GM06990 (cell line): ENCODE results near the gene ATOX1.

Source experiments
- DNase-seq: peaks from one replicate; pipeline ENCODE4 v3.0.0-alpha.2; 2011; ENCODE audit not compliant: insufficient read length; ENCODE audit errors: extremely low read depth
- H3K27me3 ChIP-seq: replicated peaks from 2 replicates; pipeline ENCODE4 v1.6.0; 2011; ENCODE audit warnings: low read length; ENCODE audit not compliant: control insufficient read depth, insufficient read depth
- H3K36me3 ChIP-seq: 2 replicates; pipeline ENCODE4 v1.5.1; 2011; ENCODE audit warnings: low read length; ENCODE audit not compliant: control insufficient read depth, insufficient read depth
- H3K4me3 ChIP-seq: replicated peaks from 2 replicates; pipeline ENCODE4 v1.5.1; 2011; ENCODE audit warnings: low read depth, mild to moderate bottlenecking, control low read depth, low read length
- TF ChIP-seq, protein P1 (sequence below): IDR thresholded peaks from 2 replicates; pipeline ENCODE4 v1.5.1; 2011; ENCODE audit warnings: low read length, control low read depth, mild to moderate bottlenecking, inconsistent platforms; ENCODE audit not compliant: insufficient read depth, poor library complexity, severe bottlenecking

The ATOX1 gene

DNA sequence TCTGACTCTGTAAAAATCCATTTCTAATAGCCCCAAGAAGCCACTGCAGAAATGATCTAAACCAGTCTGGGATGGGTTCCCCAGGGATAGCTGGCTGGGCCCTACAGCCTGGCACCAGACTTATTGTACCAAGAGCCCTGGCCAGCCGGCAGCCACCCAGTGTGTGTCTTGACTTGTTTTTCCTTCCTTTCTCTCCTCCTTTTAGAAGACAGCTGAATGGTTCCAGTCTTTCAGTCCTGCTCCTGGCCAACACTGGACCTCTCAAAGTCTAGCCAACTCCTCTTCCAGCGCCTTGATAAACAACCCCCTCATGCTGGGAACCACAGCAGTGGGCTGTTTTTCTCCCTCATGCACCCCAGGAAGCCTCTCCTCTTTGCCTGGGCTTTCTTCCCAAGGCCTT, 34.1 kb downstream of the ATOX1 start:
- TF ChIP-seq, protein P1, sequence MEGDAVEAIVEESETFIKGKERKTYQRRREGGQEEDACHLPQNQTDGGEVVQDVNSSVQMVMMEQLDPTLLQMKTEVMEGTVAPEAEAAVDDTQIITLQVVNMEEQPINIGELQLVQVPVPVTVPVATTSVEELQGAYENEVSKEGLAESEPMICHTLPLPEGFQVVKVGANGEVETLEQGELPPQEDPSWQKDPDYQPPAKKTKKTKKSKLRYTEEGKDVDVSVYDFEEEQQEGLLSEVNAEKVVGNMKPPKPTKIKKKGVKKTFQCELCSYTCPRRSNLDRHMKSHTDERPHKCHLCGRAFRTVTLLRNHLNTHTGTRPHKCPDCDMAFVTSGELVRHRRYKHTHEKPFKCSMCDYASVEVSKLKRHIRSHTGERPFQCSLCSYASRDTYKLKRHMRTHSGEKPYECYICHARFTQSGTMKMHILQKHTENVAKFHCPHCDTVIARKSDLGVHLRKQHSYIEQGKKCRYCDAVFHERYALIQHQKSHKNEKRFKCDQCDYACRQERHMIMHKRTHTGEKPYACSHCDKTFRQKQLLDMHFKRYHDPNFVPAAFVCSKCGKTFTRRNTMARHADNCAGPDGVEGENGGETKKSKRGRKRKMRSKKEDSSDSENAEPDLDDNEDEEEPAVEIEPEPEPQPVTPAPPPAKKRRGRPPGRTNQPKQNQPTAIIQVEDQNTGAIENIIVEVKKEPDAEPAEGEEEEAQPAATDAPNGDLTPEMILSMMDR = no peak
- DNase-seq = no peak
- no peaks in the 10 kb centered on the region for H3K27me3 ChIP-seq

DNA sequence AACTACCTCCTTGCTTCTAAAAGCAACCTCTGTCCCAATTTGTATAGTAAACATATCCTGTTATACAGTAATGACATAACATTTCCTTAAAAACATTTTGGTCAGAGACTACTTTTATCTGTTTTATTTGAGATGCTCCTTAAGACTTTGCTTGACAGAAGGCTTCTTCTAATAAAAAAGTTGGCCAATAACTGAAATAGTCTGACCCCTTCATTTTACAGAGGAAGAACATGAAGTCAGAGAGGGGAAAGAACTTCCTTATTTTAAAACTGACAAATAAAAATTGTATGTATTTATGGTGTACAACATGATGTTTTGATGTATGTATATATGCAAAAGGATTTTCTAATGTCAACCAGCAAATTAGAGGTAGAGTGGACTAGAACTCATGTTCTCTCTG, 35.9 kb downstream of the ATOX1 start:
- no peaks in the 10 kb centered on the region for H3K27me3 ChIP-seq
- H3K4me3 ChIP-seq = no peak overlapping the region
- TF ChIP-seq, protein P1 = no peak
- no peak for DNase-seq
- H3K36me3 ChIP-seq = no peaks in the 10 kb centered on the region

More for the DNA sequence above, 34.1 kb downstream of the ATOX1 start:
- H3K36me3 ChIP-seq = no peaks in the 10 kb centered on the region
- no peak overlapping the region for H3K4me3 ChIP-seq

DNA sequence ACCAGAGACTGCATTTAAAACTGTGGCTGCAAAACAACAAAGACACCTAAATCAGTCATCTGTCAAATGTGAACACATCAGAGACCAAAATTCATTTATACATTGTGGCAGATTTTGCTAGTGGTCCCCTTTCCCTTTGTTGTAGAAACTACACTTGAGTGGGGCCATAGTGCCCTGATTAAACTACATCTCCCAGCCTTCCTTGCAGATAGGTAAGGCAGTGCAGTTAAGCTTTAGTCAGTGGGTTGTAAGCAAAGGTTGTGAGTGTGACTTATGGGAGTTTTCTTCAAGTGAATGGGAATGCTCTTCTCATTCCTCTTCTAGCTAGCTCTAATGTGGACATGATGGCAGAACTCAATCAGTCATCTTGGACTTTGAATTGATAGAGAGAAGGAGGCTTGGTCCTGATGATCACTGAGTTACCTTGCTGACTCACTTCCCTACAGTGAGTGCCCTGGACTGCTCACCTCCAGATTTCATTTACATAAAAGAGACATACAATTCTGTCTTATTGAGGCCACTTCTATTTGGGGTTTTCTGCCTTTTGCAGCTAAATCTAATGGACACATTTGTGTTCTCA, 36.5 kb downstream of the ATOX1 start:
- H3K27me3 ChIP-seq = no peaks in the 10 kb centered on the region
- TF ChIP-seq, protein P1 = no peak
- H3K36me3 ChIP-seq = no peaks in the 10 kb centered on the region
- DNase-seq = no peak
- no peak overlapping the region for H3K4me3 ChIP-seq

DNA sequence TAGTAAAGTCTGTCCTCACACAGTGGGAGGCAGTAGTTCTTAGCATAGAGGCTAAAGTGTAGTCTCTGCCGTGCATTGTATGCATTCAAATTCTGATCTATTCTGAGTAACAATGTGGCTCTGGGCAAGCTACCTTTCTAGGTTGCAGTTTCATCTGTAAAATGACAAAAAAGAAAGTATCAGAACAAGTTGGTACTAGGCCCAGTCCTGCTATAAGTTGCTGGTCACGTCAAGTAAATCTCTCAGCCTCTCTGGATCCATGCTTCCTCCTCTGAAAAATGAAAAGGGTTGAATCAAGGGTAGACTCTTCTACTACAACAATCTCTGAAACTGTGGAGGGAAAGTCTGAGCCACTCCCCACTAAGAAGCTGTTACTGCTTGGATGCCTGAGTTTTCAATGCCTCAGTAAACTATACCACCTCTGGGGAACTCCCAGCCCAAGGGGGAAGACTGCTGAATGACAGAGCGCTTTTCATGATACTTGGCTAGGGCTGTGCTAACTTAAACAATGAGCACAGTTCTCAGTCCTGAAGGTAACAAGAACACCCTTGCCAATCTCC, 37.3 kb downstream of the ATOX1 start:
- no peaks in the 10 kb centered on the region for H3K27me3 ChIP-seq
- no peaks in the 10 kb centered on the region for H3K36me3 ChIP-seq
- TF ChIP-seq, protein P1 = peak; percentile 39
- H3K4me3 ChIP-seq = no peak overlapping the region
- DNase-seq = peak; percentile 77

DNA sequence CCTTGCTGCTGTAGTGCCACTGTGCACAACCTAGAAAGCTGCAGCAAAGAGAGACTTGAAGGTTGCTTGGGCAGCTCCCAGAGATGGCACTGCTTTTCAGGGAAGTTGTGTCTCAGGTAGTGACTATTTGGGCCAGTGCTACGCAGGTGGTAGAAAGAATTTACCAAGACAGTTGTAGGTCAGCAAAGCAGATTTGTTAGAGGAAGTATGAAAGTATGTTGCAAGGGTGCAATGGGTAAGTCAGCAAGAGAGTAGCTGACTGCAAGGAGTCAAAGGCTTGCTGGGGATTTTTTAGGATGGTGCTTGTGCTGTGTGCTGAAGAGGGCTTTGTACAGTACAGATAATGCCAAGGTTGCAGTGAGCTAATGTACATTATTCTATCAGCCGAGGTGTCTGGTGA, 38.2 kb downstream of the ATOX1 start:
- TF ChIP-seq, protein P1 = no peak
- H3K27me3 ChIP-seq = no peaks in the 10 kb centered on the region
- no peak overlapping the region for H3K4me3 ChIP-seq
- no peak for DNase-seq
- no peaks in the 10 kb centered on the region for H3K36me3 ChIP-seq
